ENCODE measurements around the gene PPFIBP2.

- TF ChIP-seq POLR2A (IDR thresholded peaks at IDR 0.05), result peak in 1 of 2 donors; percentile 14
- TF ChIP-seq, protein P1, sequence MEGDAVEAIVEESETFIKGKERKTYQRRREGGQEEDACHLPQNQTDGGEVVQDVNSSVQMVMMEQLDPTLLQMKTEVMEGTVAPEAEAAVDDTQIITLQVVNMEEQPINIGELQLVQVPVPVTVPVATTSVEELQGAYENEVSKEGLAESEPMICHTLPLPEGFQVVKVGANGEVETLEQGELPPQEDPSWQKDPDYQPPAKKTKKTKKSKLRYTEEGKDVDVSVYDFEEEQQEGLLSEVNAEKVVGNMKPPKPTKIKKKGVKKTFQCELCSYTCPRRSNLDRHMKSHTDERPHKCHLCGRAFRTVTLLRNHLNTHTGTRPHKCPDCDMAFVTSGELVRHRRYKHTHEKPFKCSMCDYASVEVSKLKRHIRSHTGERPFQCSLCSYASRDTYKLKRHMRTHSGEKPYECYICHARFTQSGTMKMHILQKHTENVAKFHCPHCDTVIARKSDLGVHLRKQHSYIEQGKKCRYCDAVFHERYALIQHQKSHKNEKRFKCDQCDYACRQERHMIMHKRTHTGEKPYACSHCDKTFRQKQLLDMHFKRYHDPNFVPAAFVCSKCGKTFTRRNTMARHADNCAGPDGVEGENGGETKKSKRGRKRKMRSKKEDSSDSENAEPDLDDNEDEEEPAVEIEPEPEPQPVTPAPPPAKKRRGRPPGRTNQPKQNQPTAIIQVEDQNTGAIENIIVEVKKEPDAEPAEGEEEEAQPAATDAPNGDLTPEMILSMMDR (IDR thresholded peaks at IDR 0.05), result no peak
Measured at GRCh38 chr11:7612661-7613393, 99.0 kb downstream of the PPFIBP2 start.

Measured in thyroid gland (tissue), 4 donors.